HCT116 (cell line): ENCODE measurements around the gene TUT1. TPM values are rescaled to one million over a fixed set of nuclear protein-coding genes. Genes with fewer than 3 reads are reported as not detected.

Experiments
- ATAC-seq: fragments of 200-7000 bp; cut with Tn5 transposase; 2 replicates; pipeline ENCODE4 v1.9.1; 2020; ENCODE audit warnings: mild to moderate bottlenecking, moderate library complexity
- BruUV-seq: library from RNA; stranded (reverse); fragments of 400-500 nt; replicated peaks from 2 replicates; lab custom pipeline; 2021; lab: Mats Ljungman, UMichigan
- CTCF ChIA-PET: fragments of 300-600 bp; sonication (Branson Sonifier 250); formaldehyde crosslinking; loops from one replicate; lab custom pipeline; 2021; ENCODE audit warnings: antibody characterized with exemption; lab: Charles Lee
- POLR2A ChIA-PET: fragments of 300-600, 350-600 bp; sonication (Branson Sonifier 250); formaldehyde crosslinking; loops from one replicate; lab custom pipeline; 2021; ENCODE audit warnings: antibody characterized with exemption; lab: Charles Lee
- RAD21 ChIA-PET, 2 experiments: fragments of 300-600 bp; sonication (Branson Sonifier 250); formaldehyde crosslinking; loops; one replicate each; lab custom pipeline; 2023; ENCODE audit warnings: low total read pairs in 2 of 2; ENCODE audit not compliant: uncharacterized antibody in 2 of 2, unreplicated experiment in 2 of 2, low non-redundant PET in 1 of 2; lab: Charles Lee
- DNase-seq: peaks from one replicate; pipeline ENCODE4 v3.0.0-alpha.2; 2010; ENCODE audit warnings: low read depth, low spot score
- H2AFZ ChIP-seq: fragments of 200-600 bp; shearing (Covaris generic), sonication (generic); 2 replicates; pipeline ENCODE4 v1.6.1; 2017; ENCODE audit warnings: low read depth, mixed run types, mixed read lengths, antibody characterized with exemption, low read length; ENCODE audit not compliant: poor library complexity, severe bottlenecking
- H3K27ac ChIP-seq: 2 replicates; pipeline ENCODE4 v1.5.1; 2012; ENCODE audit warnings: low read depth, low read length
- H3K27me3 ChIP-seq: fragments of 200-600 bp; sonication (generic); 2 replicates; pipeline ENCODE4 v1.6.1; 2016; ENCODE audit warnings: mixed run types, low read length, mixed read lengths; ENCODE audit not compliant: insufficient read depth
- H3K36me3 ChIP-seq, 2 experiments: fragments of 200-500 bp in 1 of 2; fragments of 200-600 bp in 1 of 2; sonication (Bioruptor generic) in 1 of 2; sonication (generic) in 1 of 2; 2 replicates each; pipeline versions ENCODE4 v1.5.1 to v1.6.1; 2014 to 2016; ENCODE audit warnings: low read length in 2 of 2, inconsistent platforms in 1 of 2, mixed read lengths in 1 of 2, mixed run types in 1 of 2; ENCODE audit not compliant: insufficient read depth in 2 of 2, control insufficient read depth in 1 of 2
- H3K4me1 ChIP-seq, 2 experiments: fragments of 200-600 bp in 1 of 2; sonication (generic) in 1 of 2; 2 replicates each; pipeline versions ENCODE4 v1.5.1 to v1.6.1; 2012 to 2017; ENCODE audit warnings: low read length in 2 of 2, inconsistent platforms in 1 of 2, mild to moderate bottlenecking in 1 of 2, mixed read lengths in 1 of 2, mixed run types in 1 of 2, moderate library complexity in 1 of 2; ENCODE audit not compliant: insufficient read depth in 2 of 2, control insufficient read depth in 1 of 2
- H3K4me2 ChIP-seq: fragments of 200-600 bp; sonication (generic); 2 replicates; pipeline ENCODE4 v1.6.1; 2017; ENCODE audit warnings: mixed run types, low read length, mixed read lengths
- H3K4me3 ChIP-seq, 2 experiments: fragments of 200-600 bp in 1 of 2; sonication (generic) in 1 of 2; replicated peaks in 1 of 2; 2 replicates each; pipeline ENCODE4 v1.5.1; 2011 to 2016; ENCODE audit warnings: low read length in 2 of 2, control low read depth in 1 of 2, low read depth in 1 of 2, mild to moderate bottlenecking in 1 of 2, mixed read lengths in 1 of 2, mixed run types in 1 of 2
- H3K79me2 ChIP-seq: fragments of 200-600 bp; sonication (generic); 2 replicates; pipeline ENCODE4 v1.6.1; 2017; ENCODE audit warnings: mild to moderate bottlenecking, mixed run types, low read length, moderate library complexity, mixed read lengths; ENCODE audit not compliant: insufficient read depth
- H3K9ac ChIP-seq: fragments of 200-600 bp; sonication (generic); 2 replicates; pipeline ENCODE4 v1.6.1; 2016; ENCODE audit warnings: low read length, mixed read lengths
- H3K9me2 ChIP-seq: fragments of 200-600 bp; sonication (generic), shearing (Covaris generic); 2 replicates; pipeline ENCODE4 v1.6.1; 2017; ENCODE audit warnings: mixed run types, mild to moderate bottlenecking, moderate library complexity; ENCODE audit not compliant: insufficient read depth
- H3K9me3 ChIP-seq, 2 experiments: fragments of 200-500 bp in 1 of 2; fragments of 200-600 bp in 1 of 2; sonication (Bioruptor generic) in 1 of 2; sonication (generic) in 1 of 2; 2 replicates each; pipeline ENCODE4 v1.6.1; 2014 to 2017; ENCODE audit warnings: low read length in 2 of 2, mixed read lengths in 2 of 2, inconsistent platforms in 1 of 2, low read depth in 1 of 2, mild to moderate bottlenecking in 1 of 2, mixed run types in 1 of 2, moderate library complexity in 1 of 2; ENCODE audit not compliant: control insufficient read depth in 1 of 2, insufficient read depth in 1 of 2
- H4K20me1 ChIP-seq: fragments of 200-600 bp; sonication (generic), shearing (Covaris generic); 2 replicates; pipeline ENCODE4 v1.6.1; 2017; ENCODE audit warnings: mixed run types, mild to moderate bottlenecking, moderate library complexity; ENCODE audit not compliant: insufficient read depth
- ATF3 ChIP-seq: IDR thresholded peaks from 2 replicates; pipeline ENCODE4 v1.6.1; 2012
- CBX3 ChIP-seq: IDR thresholded peaks from 2 replicates; pipeline ENCODE4 v1.6.1; 2012; ENCODE audit warnings: low read depth
- CTCF ChIP-seq, 3 experiments: fragments of 200-600 bp in 1 of 3; sonication (generic) in 1 of 3; IDR thresholded peaks in 2 of 3; conservative IDR thresholded peaks in 1 of 3; 2 replicates each; pipeline ENCODE4 v1.5.1; 2012 to 2017; ENCODE audit warnings: low read depth in 2 of 3, low read length in 2 of 3, antibody characterized with exemption in 1 of 3, borderline replicate concordance in 1 of 3, control low read depth in 1 of 3, mild to moderate bottlenecking in 1 of 3, mixed read lengths in 1 of 3, mixed run types in 1 of 3, moderate library complexity in 1 of 3; ENCODE audit not compliant: insufficient read depth in 1 of 3
- EGR1 ChIP-seq: IDR thresholded peaks from 2 replicates; pipeline ENCODE4 v1.6.1; 2012; ENCODE audit warnings: low read depth
- ELF1 ChIP-seq: IDR thresholded peaks from 2 replicates; pipeline ENCODE4 v1.6.1; 2012; ENCODE audit warnings: low read depth, borderline replicate concordance
- EZH2 ChIP-seq: fragments of 200-600 bp; sonication (generic); IDR thresholded peaks from 2 replicates; pipeline ENCODE4 v1.6.1; 2017; ENCODE audit warnings: antibody characterized with exemption, mixed run types
- FOSL1 ChIP-seq: IDR thresholded peaks from 2 replicates; pipeline ENCODE4 v1.6.1; 2012; ENCODE audit warnings: low read depth
- JUND ChIP-seq: IDR thresholded peaks from 2 replicates; pipeline ENCODE4 v1.6.1; 2012
- POLR2A ChIP-seq: IDR thresholded peaks from 2 replicates; pipeline ENCODE4 v1.7.0; 2011; ENCODE audit warnings: borderline replicate concordance; ENCODE audit not compliant: insufficient read depth, insufficient read length; ENCODE audit errors: extremely low read depth
- POLR2AphosphoS5 ChIP-seq: IDR thresholded peaks from 2 replicates; pipeline ENCODE4 v1.6.1; 2011; ENCODE audit warnings: mild to moderate bottlenecking, low read depth, low read length, moderate library complexity
- RAD21 ChIP-seq: IDR thresholded peaks from 2 replicates; pipeline ENCODE4 v1.6.1; 2012; ENCODE audit warnings: low read depth, mild to moderate bottlenecking
- SIN3A ChIP-seq: IDR thresholded peaks from 2 replicates; pipeline ENCODE4 v1.6.1; 2012; ENCODE audit warnings: low read depth
- SP1 ChIP-seq: IDR thresholded peaks from 2 replicates; pipeline ENCODE4 v1.6.1; 2012; ENCODE audit warnings: low read depth
- SRF ChIP-seq: IDR thresholded peaks from 2 replicates; pipeline ENCODE4 v1.6.1; 2012; ENCODE audit warnings: low read depth
- YY1 ChIP-seq: IDR thresholded peaks from 2 replicates; pipeline ENCODE4 v1.6.1; 2011; ENCODE audit warnings: low read length, low read depth, moderate library complexity, mild to moderate bottlenecking; ENCODE audit not compliant: insufficient replicate concordance; ENCODE audit errors: extremely low read depth
- ZBTB33 ChIP-seq: IDR thresholded peaks from 2 replicates; pipeline ENCODE4 v1.6.1; 2011; ENCODE audit warnings: mild to moderate bottlenecking, low read length, moderate library complexity; ENCODE audit not compliant: insufficient replicate concordance; ENCODE audit errors: extremely low read depth
- ZFX ChIP-seq: fragments of 450-650 bp; IDR thresholded peaks from 2 replicates; pipeline ENCODE4 v1.6.1; 2017
- intact Hi-C: fragments of 100-400 bp; cut with micrococcal nuclease; formaldehyde crosslinking; loops from 2 replicates; pipeline ENCODE4 v1.10.0; 2022
- total RNA-seq: library from RNA; stranded (reverse); gene quantifications from one replicate; pipeline ENCODE4 v1.2.1, GENCODE V29; 2021; ENCODE audit not compliant: unreplicated experiment

TUT1 gene
- total RNA-seq, 1 experiment from 2014 or later, result 49.0 TPM

GRCh38 chr11:62601122-62601371 is 9.7 kb upstream of the TUT1 start:
- POLR2A ChIA-PET, result interaction anchor here (0.9 to 4.5 kb wide), 11 partner anchors 9 to 240 kb away, joined by 3 to 40 read pairs (median 5); partner anchors contain the start of genes C11orf98, CSKMT, EEF1G and HNRNPUL2
- RAD21 ChIA-PET, result interaction anchor here in 1 of 2 experiments (1.5 kb wide), 1 partner anchor 9 kb away, joined by 4 read pairs; no protein-coding TSS in a partner anchor
- Histone ChIP-seq H3K79me2 (peaks cover 52% of the 10 kb centered on the region), H3K4me2 (peak overlapping the region; percentile 88), H3K27me3 (no peaks in the 10 kb centered on the region), H3K9ac (peak overlapping the region; percentile 99), H3K9me2 (no peaks in the 10 kb centered on the region), H3K36me3 (peaks cover 22 to 30% of the 10 kb centered on the region in 2 experiments; a peak in 3 of 4 replicates), H3K27ac (peak overlapping the region; percentile 99), H3K9me3 (no peaks in the 10 kb centered on the region), H2AFZ (no peak overlapping the region), H4K20me1 (no peaks in the 10 kb centered on the region), H3K4me3 (peak overlapping the region; percentile 92 to 94), H3K4me1 (peaks cover 13 to 44% of the 10 kb centered on the region in 2 experiments)
- no peak for DNase-seq
- no TSS peak for BruUV-seq
- intact Hi-C loops, result loop anchor here (1.0 kb wide), 1 partner anchor 10 kb away; the partner anchor contains the start of gene TUT1
- ATAC-seq, result no peak
- CTCF ChIA-PET, result interaction anchor here (1.0 to 1.7 kb wide), 4 partner anchors 9 to 20 kb away, joined by 4 to 14 read pairs (median 8); partner anchors contain the start of gene TUT1
- TF ChIP-seq SIN3A (no peak), POLR2AphosphoS5 (no peak), EZH2 (no peak), EGR1 (no peak), CBX3 (no peak), SRF (no peak), RAD21 (no peak), ZBTB33 (no peak), SP1 (no peak), JUND (no peak), ELF1 (no peak), YY1 (no peak), FOSL1 (no peak), POLR2A (no peak), CTCF (IDR thresholded peaks at IDR 0.05 in 2 of 3, conservative IDR thresholded peaks at IDR 0.05 in 1 of 3; ENCODE audit: borderline replicate concordance in 1 of 3, insufficient read depth in 1 of 3, low read depth in 2 of 3, low read length in 2 of 3) (no peak), ATF3 (no peak), ZFX (no peak)
